CD4-positive, alpha-beta T cell treated with Interleukin-2 at 100 ng/mL for 4 hours (primary cell): Measurements from ENCODE around the gene SLC9A8.
"Not testable (repeated sequence)": the region's sequence is repeated elsewhere in the genome, so short reads cannot be mapped to it uniquely, and the experiment has no call there.

Experiments
- DNase-seq: peaks from one replicate; pipeline ENCODE4 v3.0.0-alpha.2; 2020; ENCODE audit warnings: low spot score

The SLC9A8 gene

GRCh38 chr20:49895474-49896093, 83.0 kb downstream of the SLC9A8 start:
- DNase-seq = not testable (repeated sequence)

GRCh38 chr20:49896204-49896603, 83.6 kb downstream of the SLC9A8 start:
- DNase-seq = no peak

- DNase-seq = no peak
Measured at GRCh38 chr20:49899541-49900383, 87.1 kb downstream of the SLC9A8 start.

- no peak for DNase-seq
Measured at GRCh38 chr20:49901588-49901987, 89.0 kb downstream of the SLC9A8 start.

- no peak for DNase-seq
Measured at GRCh38 chr20:49904440-49905214, 92.0 kb downstream of the SLC9A8 start.

- no peak for DNase-seq
Measured at GRCh38 chr20:49905415-49906091, 92.9 kb downstream of the SLC9A8 start.

- DNase-seq = no peak
Measured at GRCh38 chr20:49906101-49906604, 93.5 kb downstream of the SLC9A8 start.

- no peak for DNase-seq
Measured at GRCh38 chr20:49906615-49907154, 94.1 kb downstream of the SLC9A8 start.

- DNase-seq = no peak
Measured at GRCh38 chr20:49907405-49908257, 95.0 kb downstream of the SLC9A8 start.

- no peak for DNase-seq
Measured at GRCh38 chr20:49908258-49908565, 95.6 kb downstream of the SLC9A8 start.

- no peak for DNase-seq
Measured at GRCh38 chr20:49909499-49910339, 97.1 kb downstream of the SLC9A8 start.

GRCh38 chr20:49910340-49910706, 97.7 kb downstream of the SLC9A8 start:
- no peak for DNase-seq

GRCh38 chr20:49913399-49914047, 100.9 kb downstream of the SLC9A8 start:
- DNase-seq = no peak

GRCh38 chr20:49914310-49915117, 101.9 kb downstream of the SLC9A8 start:
- peak; percentile 7 for DNase-seq

- no peak for DNase-seq
Measured at GRCh38 chr20:49915118-49915379, 102.4 kb downstream of the SLC9A8 start.

GRCh38 chr20:49915380-49916145, 102.9 kb downstream of the SLC9A8 start, which contains the start of gene SPATA2:
Gene SPATA2, minus strand, starts transcription at chr20:49915529. Its CDS starts 7,039 bp downstream, at chr20:49908490.
- peak; percentile 90 for DNase-seq

- peak; percentile 42 for DNase-seq
Measured at GRCh38 chr20:49916146-49917002, 103.7 kb downstream of the SLC9A8 start.
